Upper lobe of left lung (tissue), 4 donors: ENCODE measurements around the gene OPA3.

ENCODE experiments used
- POLR2A ChIP-seq, 4 donors: fragments of 450-650 bp; IDR thresholded peaks; one replicate each; pipeline ENCODE4 v1.5.1; 2016 to 2017; ENCODE audit warnings: antibody characterized with exemption in 4 of 4, mild to moderate bottlenecking in 2 of 4
- TF ChIP-seq, protein P1 (sequence below), 6 experiments: fragments of 450-650 bp in 4 of 6; fragments of 200-600 bp in 2 of 6; sonication (generic) in 2 of 6; IDR thresholded peaks; one replicate each; pipeline ENCODE4 v1.5.1; 2016 to 2019; ENCODE audit warnings: antibody characterized with exemption in 6 of 6

DNA sequence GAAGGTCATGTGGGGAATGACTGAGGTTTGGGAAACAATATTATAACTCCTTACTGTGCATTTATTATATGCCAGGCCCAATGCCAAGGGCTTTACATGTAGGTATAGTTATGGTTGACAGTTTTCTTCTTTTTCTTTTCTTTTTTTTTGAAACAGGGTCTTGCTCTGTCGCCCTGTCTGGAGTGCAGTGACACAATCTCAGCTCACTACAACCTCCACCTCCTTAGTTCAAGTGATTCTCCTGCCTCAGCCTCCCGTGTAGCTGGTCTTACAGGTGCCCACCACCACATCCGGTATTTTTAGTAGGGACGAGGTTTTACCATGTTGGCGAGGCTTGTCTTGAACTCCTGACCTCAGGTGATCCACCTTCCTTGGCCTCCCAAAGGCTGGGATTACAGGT lies 101.6 kb downstream of the OPA3 start:
- TF ChIP-seq POLR2A (IDR thresholded peaks at IDR 0.05): no peak
- TF ChIP-seq, protein P1, sequence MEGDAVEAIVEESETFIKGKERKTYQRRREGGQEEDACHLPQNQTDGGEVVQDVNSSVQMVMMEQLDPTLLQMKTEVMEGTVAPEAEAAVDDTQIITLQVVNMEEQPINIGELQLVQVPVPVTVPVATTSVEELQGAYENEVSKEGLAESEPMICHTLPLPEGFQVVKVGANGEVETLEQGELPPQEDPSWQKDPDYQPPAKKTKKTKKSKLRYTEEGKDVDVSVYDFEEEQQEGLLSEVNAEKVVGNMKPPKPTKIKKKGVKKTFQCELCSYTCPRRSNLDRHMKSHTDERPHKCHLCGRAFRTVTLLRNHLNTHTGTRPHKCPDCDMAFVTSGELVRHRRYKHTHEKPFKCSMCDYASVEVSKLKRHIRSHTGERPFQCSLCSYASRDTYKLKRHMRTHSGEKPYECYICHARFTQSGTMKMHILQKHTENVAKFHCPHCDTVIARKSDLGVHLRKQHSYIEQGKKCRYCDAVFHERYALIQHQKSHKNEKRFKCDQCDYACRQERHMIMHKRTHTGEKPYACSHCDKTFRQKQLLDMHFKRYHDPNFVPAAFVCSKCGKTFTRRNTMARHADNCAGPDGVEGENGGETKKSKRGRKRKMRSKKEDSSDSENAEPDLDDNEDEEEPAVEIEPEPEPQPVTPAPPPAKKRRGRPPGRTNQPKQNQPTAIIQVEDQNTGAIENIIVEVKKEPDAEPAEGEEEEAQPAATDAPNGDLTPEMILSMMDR (IDR thresholded peaks at IDR 0.05): no peak
